Left cardiac atrium (tissue), 4 donors: ENCODE results near the gene ITPA. TPM values are rescaled to one million over a fixed set of nuclear protein-coding genes. Genes with fewer than 3 reads are reported as not detected.

Experiments used
- ATAC-seq, 2 donors: fragments of 200-7000 bp; cut with Tn5 transposase; one replicate each; pipeline ENCODE4 v1.9.1; 2020; ENCODE audit warnings: mild to moderate bottlenecking in 2 of 2, moderate library complexity in 2 of 2
- DNase-seq: peaks from one replicate; pipeline ENCODE4 v3.0.0-alpha.2; 2020
- intact Hi-C, 2 donors: fragments of 100-400 bp; cut with DNase I; formaldehyde crosslinking; loops; one replicate each; pipeline versions ENCODE4 v1.14.1 to v1.15.1; 2022 to 2023
- total RNA-seq, 2 donors: library from RNA; stranded (reverse); fragmentation: NEBNext Ultra II Directional; extraction: Animal tissue kit (Norgen Biotek cat#: 25700); gene quantifications; one replicate each; pipeline ENCODE4 v1.2.1, GENCODE V29; 2021
- donor health status: DM: no; HTN: yes; CAD: no.
- donor health status: DM: no; HTN: yes; CAD: no; lungs with severe emphysema.
- donor health status: DM: yes; HTN: yes; CAD: no.
- donor health status: Dilated cardiomyopathy.

Gene ITPA
- total RNA-seq, 2 donors from 2014 or later = 18.7 to 25.7 TPM

GRCh38 chr20:3237011-3237957 lies 28.0 kb downstream of the ITPA start:
- intact Hi-C loops = no loop called here
- no peak for ATAC-seq
- no peak for DNase-seq

- intact Hi-C loops = no loop called here
- ATAC-seq (no peak), DNase-seq (no peak)
Observed at GRCh38 chr20:3237958-3238615, 28.8 kb downstream of the ITPA start.

GRCh38 chr20:3238616-3239025 lies 29.3 kb downstream of the ITPA start:
- intact Hi-C loops = no loop called here
- peak; percentile 6 to 32 for ATAC-seq
- DNase-seq = no peak

GRCh38 chr20:3239026-3239866 lies 29.9 kb downstream of the ITPA start, which contains the start of gene SLC4A11:
Gene SLC4A11 (minus strand): TSS chr20:3239190. CDS start chr20:3239137, 53 bp downstream.
- ATAC-seq (peak; percentile 76 to 79), DNase-seq (peak; percentile 75)
- intact Hi-C loops = no loop called here

GRCh38 chr20:3239867-3240775 lies 30.8 kb downstream of the ITPA start:
- peak; percentile 3 to 26 for ATAC-seq
- intact Hi-C loops = no loop called here
- DNase-seq = no peak

GRCh38 chr20:3240776-3241363 lies 31.6 kb downstream of the ITPA start:
- intact Hi-C loops = no loop called here
- ATAC-seq (no peak), DNase-seq (no peak)

GRCh38 chr20:3242172-3242692 lies 32.9 kb downstream of the ITPA start:
- DNase-seq = no peak
- ATAC-seq = no peak
- intact Hi-C loops = no loop called here

GRCh38 chr20:3243718-3244358 lies 34.5 kb downstream of the ITPA start:
- intact Hi-C loops = no loop called here
- ATAC-seq (no peak), DNase-seq (no peak)

- ATAC-seq (no peak), DNase-seq (no peak)
- intact Hi-C loops = no loop called here
Observed at GRCh38 chr20:3244613-3245012, 35.3 kb downstream of the ITPA start.

GRCh38 chr20:3245156-3245555 lies 35.9 kb downstream of the ITPA start:
- intact Hi-C loops = no loop called here
- no peak for ATAC-seq
- no peak for DNase-seq

GRCh38 chr20:3245711-3246110 lies 36.4 kb downstream of the ITPA start:
- intact Hi-C loops = no loop called here
- DNase-seq = no peak
- ATAC-seq = no peak

GRCh38 chr20:3246682-3247081 lies 37.4 kb downstream of the ITPA start:
- ATAC-seq (no peak), DNase-seq (no peak)
- intact Hi-C loops = no loop called here

GRCh38 chr20:3247638-3248037 lies 38.3 kb downstream of the ITPA start:
- ATAC-seq (peak; percentile 17 to 58), DNase-seq (no peak)
- intact Hi-C loops = no loop called here

- ATAC-seq = peak; percentile 51 to 70
- peak; percentile 55 for DNase-seq
- intact Hi-C loops = no loop called here
Observed at GRCh38 chr20:3248167-3248992, 39.1 kb downstream of the ITPA start.

- DNase-seq (no peak), ATAC-seq (peak; percentile 17 to 24)
- intact Hi-C loops = no loop called here
Observed at GRCh38 chr20:3248993-3249347, 39.7 kb downstream of the ITPA start.

- intact Hi-C loops = no loop called here
- DNase-seq = no peak
- ATAC-seq = no peak
Observed at GRCh38 chr20:3250091-3250504, 40.8 kb downstream of the ITPA start.

- intact Hi-C loops = no loop called here
- DNase-seq (no peak), ATAC-seq (peak in 1 of 2 donors; percentile 79)
Observed at GRCh38 chr20:3251806-3252205, 42.5 kb downstream of the ITPA start.
